Panc1 (cell line): ENCODE data around the gene HNRNPC.
"Not testable (repeated sequence)": the region's sequence is repeated elsewhere in the genome, so short reads cannot be mapped to it uniquely, and the experiment has no call there.

ENCODE experiments used
- POLR2AphosphoS5 ChIP-seq: IDR thresholded peaks from 2 replicates; pipeline ENCODE4 v1.6.1; 2012; ENCODE audit warnings: mild to moderate bottlenecking, low read depth, low read length, moderate library complexity
- SIN3A ChIP-seq: IDR thresholded peaks from 2 replicates; pipeline ENCODE4 v1.6.1; 2012; ENCODE audit warnings: low read depth, mild to moderate bottlenecking, low read length, moderate library complexity, borderline replicate concordance; ENCODE audit not compliant: insufficient read depth
- TF ChIP-seq, protein P1 (sequence below): fragments of 450-650 bp; IDR thresholded peaks from 2 replicates; pipeline ENCODE4 v1.5.1; 2017; ENCODE audit warnings: mild to moderate bottlenecking

- TF ChIP-seq, protein P1, sequence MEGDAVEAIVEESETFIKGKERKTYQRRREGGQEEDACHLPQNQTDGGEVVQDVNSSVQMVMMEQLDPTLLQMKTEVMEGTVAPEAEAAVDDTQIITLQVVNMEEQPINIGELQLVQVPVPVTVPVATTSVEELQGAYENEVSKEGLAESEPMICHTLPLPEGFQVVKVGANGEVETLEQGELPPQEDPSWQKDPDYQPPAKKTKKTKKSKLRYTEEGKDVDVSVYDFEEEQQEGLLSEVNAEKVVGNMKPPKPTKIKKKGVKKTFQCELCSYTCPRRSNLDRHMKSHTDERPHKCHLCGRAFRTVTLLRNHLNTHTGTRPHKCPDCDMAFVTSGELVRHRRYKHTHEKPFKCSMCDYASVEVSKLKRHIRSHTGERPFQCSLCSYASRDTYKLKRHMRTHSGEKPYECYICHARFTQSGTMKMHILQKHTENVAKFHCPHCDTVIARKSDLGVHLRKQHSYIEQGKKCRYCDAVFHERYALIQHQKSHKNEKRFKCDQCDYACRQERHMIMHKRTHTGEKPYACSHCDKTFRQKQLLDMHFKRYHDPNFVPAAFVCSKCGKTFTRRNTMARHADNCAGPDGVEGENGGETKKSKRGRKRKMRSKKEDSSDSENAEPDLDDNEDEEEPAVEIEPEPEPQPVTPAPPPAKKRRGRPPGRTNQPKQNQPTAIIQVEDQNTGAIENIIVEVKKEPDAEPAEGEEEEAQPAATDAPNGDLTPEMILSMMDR = not testable (repeated sequence)
- not testable (repeated sequence) for TF ChIP-seq POLR2AphosphoS5, SIN3A
These were observed 104.1 kb downstream of the HNRNPC start for GRCh38 chr14:21165002-21165605.
